Hepatocyte (in vitro differentiated cells): ENCODE data around the gene KCTD11. TPM values are rescaled to one million over a fixed set of nuclear protein-coding genes. Genes with fewer than 3 reads are reported as not detected.

Experiments used
- DNase-seq: peaks from one replicate; pipeline ENCODE4 v3.0.0-alpha.2; 2016; ENCODE audit warnings: low spot score
- H2AFZ ChIP-seq: fragments of 200-600 bp; sonication (generic); 2 replicates; pipeline ENCODE4 v1.6.0; 2016; ENCODE audit warnings: antibody characterized with exemption, mild to moderate bottlenecking
- H3K27ac ChIP-seq: fragments of 200-600 bp; sonication (generic); 2 replicates; pipeline ENCODE4 v1.5.1; 2016; ENCODE audit warnings: mild to moderate bottlenecking
- H3K27me3 ChIP-seq: fragments of 200-600 bp; sonication (generic); 2 replicates; pipeline ENCODE4 v1.6.1; 2016
- H3K36me3 ChIP-seq: fragments of 200-600 bp; sonication (generic); replicated peaks from 2 replicates; pipeline ENCODE4 v1.5.1; 2016; ENCODE audit warnings: low read depth; ENCODE audit not compliant: insufficient read depth
- H3K4me1 ChIP-seq: fragments of 200-600 bp; sonication (generic); 2 replicates; pipeline ENCODE4 v1.5.1; 2016; ENCODE audit warnings: mild to moderate bottlenecking, moderate library complexity; ENCODE audit not compliant: insufficient read depth
- H3K4me2 ChIP-seq: fragments of 200-600 bp; sonication (generic); 2 replicates; pipeline ENCODE4 v1.6.0; 2016
- H3K4me3 ChIP-seq: fragments of 200-600 bp; sonication (generic); 2 replicates; pipeline ENCODE4 v1.5.1; 2016; ENCODE audit warnings: mild to moderate bottlenecking
- H3K79me2 ChIP-seq: fragments of 200-600 bp; sonication (generic); 2 replicates; pipeline ENCODE4 v1.6.0; 2017; ENCODE audit warnings: mild to moderate bottlenecking
- H3K9me2 ChIP-seq: fragments of 200-600 bp; sonication (generic); replicated peaks from 2 replicates; pipeline ENCODE4 v1.6.0; 2017; ENCODE audit warnings: mild to moderate bottlenecking; ENCODE audit not compliant: insufficient read depth
- H3K9me3 ChIP-seq: fragments of 200-600 bp; sonication (generic); 2 replicates; pipeline ENCODE4 v1.5.1; 2016; ENCODE audit warnings: low read depth, mild to moderate bottlenecking
- H4K20me1 ChIP-seq: fragments of 200-600 bp; sonication (generic); 2 replicates; pipeline ENCODE4 v1.6.0; 2016; ENCODE audit warnings: mild to moderate bottlenecking; ENCODE audit not compliant: insufficient read depth, poor library complexity, severe bottlenecking
- EZH2 ChIP-seq: fragments of 200-600 bp; sonication (generic); IDR thresholded peaks from 2 replicates; pipeline ENCODE4 v1.6.1; 2016; ENCODE audit warnings: antibody characterized with exemption, mild to moderate bottlenecking, borderline replicate concordance
- EZH2phosphoT487 ChIP-seq: fragments of 200-600 bp; sonication (generic); IDR thresholded peaks from one replicate; pipeline ENCODE4 v1.6.1; 2018; ENCODE audit warnings: antibody characterized with exemption, mild to moderate bottlenecking, low read depth, moderate library complexity; ENCODE audit not compliant: unreplicated experiment, severe bottlenecking
- WGBS: methylation state at CpG from one replicate; pipeline ENCODE4 v1.1.6; 2016; ENCODE audit warnings: low lambda C conversion rate; ENCODE audit errors: missing lambda C conversion rate; 5-methylcytosine and 5-hydroxymethylcytosine counted together
- polyA plus RNA-seq: library from polyadenylated mRNA; unstranded; fragments of >200 nt; fragmentation: Nextera tagmentation; extraction: Ambion mirVana; gene quantifications from 2 replicates; pipeline ENCODE4 v1.2.1, GENCODE V29; 2016
- small RNA-seq: library from RNA; depleted of rRNA; stranded (forward); fragments of <200 nt; gene quantifications from one replicate; pipeline ENCODE3, GENCODE V24; 2014
- total RNA-seq: library from RNA; depleted of rRNA; stranded (reverse); fragments of >200 nt; gene quantifications from 2 replicates; pipeline ENCODE4 v1.2.3, GENCODE V29; 2014
- TF ChIP-seq, protein P1 (sequence below): fragments of 200-600 bp; sonication (generic); IDR thresholded peaks from 2 replicates; pipeline ENCODE4 v1.5.1; 2016; ENCODE audit warnings: antibody characterized with exemption, mild to moderate bottlenecking; ENCODE audit not compliant: poor library complexity

The KCTD11 gene
- total and polyA plus RNA-seq, 2 experiments from 2014 or later, result 12.4 to 19.6 TPM

DNA sequence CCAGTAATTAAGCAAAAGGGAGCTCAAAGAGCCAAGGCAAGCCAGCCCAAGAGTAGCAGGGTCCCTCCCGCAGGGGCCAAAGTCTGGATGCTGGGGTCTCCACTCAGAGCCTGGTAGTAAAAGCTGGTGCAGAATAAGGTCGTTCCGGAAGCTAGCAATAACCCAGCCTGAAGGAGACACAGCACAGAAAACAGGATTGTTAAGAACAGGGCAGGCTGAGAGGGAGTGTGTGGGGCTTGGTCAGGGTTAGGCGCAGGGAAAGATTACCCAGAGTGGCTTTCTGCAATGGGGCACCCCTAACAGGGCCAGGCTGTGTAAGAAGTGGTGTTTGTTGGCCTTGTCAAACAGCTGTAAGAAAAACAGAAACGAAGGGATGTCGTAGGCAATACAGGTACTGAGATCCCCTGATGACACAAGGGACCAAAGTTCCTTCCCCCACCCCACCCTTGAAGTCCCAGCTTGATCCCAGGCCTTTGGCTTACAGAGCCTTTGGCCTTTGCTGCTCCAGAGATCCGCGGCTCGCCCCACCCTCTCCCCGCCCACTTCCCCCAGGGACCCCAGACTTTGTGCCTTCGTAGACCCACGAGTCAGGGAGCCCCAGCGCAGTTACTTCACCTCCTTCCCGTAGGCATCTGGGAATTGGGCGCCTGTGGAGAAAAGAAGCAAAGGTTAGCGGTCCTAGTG, 51.2 kb downstream of the KCTD11 start:
- H3K4me2 ChIP-seq, result peak overlapping the region; percentile 86
- peak overlapping the region; percentile 2 for H2AFZ ChIP-seq

DNA sequence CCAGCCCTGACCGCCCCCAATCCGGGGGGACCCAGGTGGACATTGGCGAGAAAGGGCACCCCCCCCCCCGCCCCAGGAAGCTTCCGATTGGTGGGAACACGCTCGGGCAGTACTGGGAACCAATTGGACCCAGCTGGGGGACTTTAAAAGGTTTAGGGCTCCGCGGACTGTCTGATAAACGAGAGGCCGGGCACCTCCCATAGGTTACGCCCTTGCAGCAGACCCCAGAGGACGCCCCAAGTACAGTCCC, 51.7 kb downstream of the KCTD11 start:
- Histone ChIP-seq H3K4me3 (peak overlapping the region; percentile 32), H3K4me1 (peaks cover 9% of the 10 kb centered on the region), H3K9me2 (no peaks in the 10 kb centered on the region), H2AFZ (peak overlapping the region; percentile 2), H3K27ac (peak overlapping the region; percentile 92), H4K20me1 (no peaks in the 10 kb centered on the region), H3K4me2 (peak overlapping the region; percentile 86), H3K36me3 (no peaks in the 10 kb centered on the region), H3K9me3 (no peaks in the 10 kb centered on the region), H3K27me3 (no peaks in the 10 kb centered on the region), H3K79me2 (peaks cover 19% of the 10 kb centered on the region)
- TF ChIP-seq EZH2 (no peak), EZH2phosphoT487 (no peak)
- TF ChIP-seq, protein P1, sequence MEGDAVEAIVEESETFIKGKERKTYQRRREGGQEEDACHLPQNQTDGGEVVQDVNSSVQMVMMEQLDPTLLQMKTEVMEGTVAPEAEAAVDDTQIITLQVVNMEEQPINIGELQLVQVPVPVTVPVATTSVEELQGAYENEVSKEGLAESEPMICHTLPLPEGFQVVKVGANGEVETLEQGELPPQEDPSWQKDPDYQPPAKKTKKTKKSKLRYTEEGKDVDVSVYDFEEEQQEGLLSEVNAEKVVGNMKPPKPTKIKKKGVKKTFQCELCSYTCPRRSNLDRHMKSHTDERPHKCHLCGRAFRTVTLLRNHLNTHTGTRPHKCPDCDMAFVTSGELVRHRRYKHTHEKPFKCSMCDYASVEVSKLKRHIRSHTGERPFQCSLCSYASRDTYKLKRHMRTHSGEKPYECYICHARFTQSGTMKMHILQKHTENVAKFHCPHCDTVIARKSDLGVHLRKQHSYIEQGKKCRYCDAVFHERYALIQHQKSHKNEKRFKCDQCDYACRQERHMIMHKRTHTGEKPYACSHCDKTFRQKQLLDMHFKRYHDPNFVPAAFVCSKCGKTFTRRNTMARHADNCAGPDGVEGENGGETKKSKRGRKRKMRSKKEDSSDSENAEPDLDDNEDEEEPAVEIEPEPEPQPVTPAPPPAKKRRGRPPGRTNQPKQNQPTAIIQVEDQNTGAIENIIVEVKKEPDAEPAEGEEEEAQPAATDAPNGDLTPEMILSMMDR, result no peak
- 0% methylated on average over 9 of the region's 13 CpGs for WGBS
- DNase-seq, result no peak

More for the DNA sequence above, 51.2 kb downstream of the KCTD11 start:
- H3K79me2 ChIP-seq, result peaks cover 19% of the 10 kb centered on the region
- 16% methylated on average over 11 of the region's 16 CpGs for WGBS
- no peaks in the 10 kb centered on the region for H3K36me3 ChIP-seq
- H3K9me2 ChIP-seq, result no peaks in the 10 kb centered on the region
- no peaks in the 10 kb centered on the region for H4K20me1 ChIP-seq
- no peaks in the 10 kb centered on the region for H3K27me3 ChIP-seq
- TF ChIP-seq EZH2, result no peak
- TF ChIP-seq, protein P1, result no peak
- no peaks in the 10 kb centered on the region for H3K9me3 ChIP-seq
- peak; percentile 85 for DNase-seq
- H3K27ac ChIP-seq, result peak overlapping the region; percentile 92
- peaks cover 9% of the 10 kb centered on the region for H3K4me1 ChIP-seq
- H3K4me3 ChIP-seq, result peak overlapping the region; percentile 32

DNA sequence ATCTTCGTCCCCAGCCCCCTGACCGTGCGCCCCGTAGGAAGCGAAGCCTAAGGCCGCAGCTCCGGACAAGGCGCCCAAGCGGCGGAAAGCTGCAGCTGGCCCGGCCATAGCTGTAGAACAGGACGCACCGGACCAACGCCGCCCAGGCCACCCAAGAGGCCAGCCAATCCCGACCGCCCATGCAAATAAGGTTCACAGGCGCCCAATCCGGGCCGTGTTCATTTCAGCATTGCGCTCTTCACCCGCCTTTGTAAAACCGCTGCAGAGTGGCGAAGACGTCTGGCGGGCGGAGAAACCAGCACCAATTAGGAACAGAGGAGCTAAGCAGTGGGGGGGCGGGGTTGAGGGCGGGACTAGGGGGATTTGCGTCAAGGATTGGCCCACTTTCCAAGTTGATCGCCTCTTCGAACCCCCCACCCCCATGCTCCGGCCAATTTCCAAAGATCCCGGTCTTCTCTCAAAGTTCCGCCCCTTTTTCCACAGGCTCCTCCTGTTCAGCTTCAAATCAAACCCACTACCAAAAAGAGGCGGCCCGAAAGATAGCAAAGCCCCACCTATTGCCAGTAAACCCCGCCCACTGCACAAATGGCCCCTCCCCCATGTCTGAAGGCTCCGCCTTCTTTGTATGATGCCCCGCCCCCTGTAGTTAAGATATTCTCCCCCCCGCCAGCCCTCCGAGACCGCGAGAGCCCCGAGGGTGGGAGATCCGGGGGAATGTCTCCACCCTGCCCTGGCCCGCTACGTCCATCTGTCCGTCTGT, 52.2 kb downstream of the KCTD11 start, which contains the start of gene TMEM256:
TMEM256 (minus strand) TSS at position 121 of the 760 bp plus-strand sequence; CDS start at position 108, 13 bp downstream.
- no peaks in the 10 kb centered on the region for H3K36me3 ChIP-seq
- no peaks in the 10 kb centered on the region for H4K20me1 ChIP-seq
- peaks cover 9% of the 10 kb centered on the region for H3K4me1 ChIP-seq
- H2AFZ ChIP-seq, result peak within 1 kb of the TSS; percentile 23
- H3K9me2 ChIP-seq, result no peaks in the 10 kb centered on the region
- H3K4me2 ChIP-seq, result peak within 1 kb of the TSS; percentile 97
- peak; percentile 99 for DNase-seq
- no peaks in the 10 kb centered on the region for H3K9me3 ChIP-seq
- 1% methylated on average over 38 of the region's 49 CpGs for WGBS
- H3K4me3 ChIP-seq, result peak within 1 kb of the TSS; percentile 50
- peak within 1 kb of the TSS; percentile 92 for H3K27ac ChIP-seq
- no peak for TF ChIP-seq EZH2phosphoT487
- TF ChIP-seq EZH2, result no peak
- TF ChIP-seq, protein P1, result no peak
- H3K79me2 ChIP-seq, result peaks cover 19% of the 10 kb centered on the region
- H3K27me3 ChIP-seq, result no peaks in the 10 kb centered on the region

Small RNA genes lying within 50 kb of the gene (small RNA-seq; reads per million reads assigned to genes)
- gene AC026954.2, result not detected

Other genes with a start within 250 kb of the KCTD11 start
Only the 30 nearest of the 36 such genes appear.
- 59.6 and 74.0 TPM in 2 replicates for gene ASGR1, start 172.8 kb upstream of the KCTD11 start, total RNA-seq
- gene ASGR1, start 172.8 kb upstream of the KCTD11 start, polyA plus RNA-seq, result 113 and 140 TPM in 2 replicates
- 8.4 and 10.7 TPM in 2 replicates for gene DLG4, start 132.3 kb upstream of the KCTD11 start, total RNA-seq
- 2.9 and 7.6 TPM in 2 replicates for gene DLG4, start 132.3 kb upstream of the KCTD11 start, polyA plus RNA-seq
- gene ACADVL, start 132.2 kb upstream of the KCTD11 start, total RNA-seq, result 298 and 469 TPM in 2 replicates
- gene ACADVL, start 132.2 kb upstream of the KCTD11 start, polyA plus RNA-seq, result 1,250 and 1,676 TPM in 2 replicates
- gene DVL2, start 117.6 kb upstream of the KCTD11 start, total RNA-seq, result 56.1 and 62.1 TPM in 2 replicates
- 74.6 and 74.7 TPM in 2 replicates for gene DVL2, start 117.6 kb upstream of the KCTD11 start, polyA plus RNA-seq
- gene PHF23, start 112.7 kb upstream of the KCTD11 start, total RNA-seq, result 53.9 and 57.9 TPM in 2 replicates
- 77.7 and 78.6 TPM in 2 replicates for gene PHF23, start 112.7 kb upstream of the KCTD11 start, polyA plus RNA-seq
- 309 and 327 TPM in 2 replicates for gene GABARAP, start 109.7 kb upstream of the KCTD11 start, total RNA-seq
- gene GABARAP, start 109.7 kb upstream of the KCTD11 start, polyA plus RNA-seq, result 992 and 1,031 TPM in 2 replicates
- gene CTDNEP1, start 100.4 kb upstream of the KCTD11 start, total RNA-seq, result 44.6 and 62.7 TPM in 2 replicates
- gene CTDNEP1, start 100.4 kb upstream of the KCTD11 start, polyA plus RNA-seq, result 86.9 and 96.7 TPM in 2 replicates
- 30.4 and 30.6 TPM in 2 replicates for gene ELP5, start 99.9 kb upstream of the KCTD11 start, total RNA-seq
- 38.0 and 49.6 TPM in 2 replicates for gene ELP5, start 99.9 kb upstream of the KCTD11 start, polyA plus RNA-seq
- 169 and 197 TPM in 2 replicates for gene CLDN7, start 89.7 kb upstream of the KCTD11 start, total RNA-seq
- gene CLDN7, start 89.7 kb upstream of the KCTD11 start, polyA plus RNA-seq, result 290 and 341 TPM in 2 replicates
- gene SLC2A4, start 70.4 kb upstream of the KCTD11 start, total RNA-seq, result 0.88 and 1.6 TPM in 2 replicates
- gene SLC2A4, start 70.4 kb upstream of the KCTD11 start, polyA plus RNA-seq, result 0.42 and 0.89 TPM in 2 replicates
- gene YBX2, start 57.5 kb upstream of the KCTD11 start, total RNA-seq, result 1.4 and 1.7 TPM in 2 replicates
- gene YBX2, start 57.5 kb upstream of the KCTD11 start, polyA plus RNA-seq, result 1.3 and 3.0 TPM in 2 replicates
- 267 and 331 TPM in 2 replicates for gene EIF5A, start 44.5 kb upstream of the KCTD11 start, total RNA-seq
- 693 and 747 TPM in 2 replicates for gene EIF5A, start 44.5 kb upstream of the KCTD11 start, polyA plus RNA-seq
- 34.5 and 50.3 TPM in 2 replicates for gene GPS2, start 36.8 kb upstream of the KCTD11 start, total RNA-seq
- gene GPS2, start 36.8 kb upstream of the KCTD11 start, polyA plus RNA-seq, result 103 and 111 TPM in 2 replicates
- gene NEURL4, start 22.8 kb upstream of the KCTD11 start, total RNA-seq, result 9.2 and 9.6 TPM in 2 replicates
- gene NEURL4, start 22.8 kb upstream of the KCTD11 start, polyA plus RNA-seq, result 9.5 and 13.9 TPM in 2 replicates
- gene ACAP1, start 15.6 kb upstream of the KCTD11 start, total RNA-seq, result not detected in 2 replicates
- gene ACAP1, start 15.6 kb upstream of the KCTD11 start, polyA plus RNA-seq, result 10.2 and 14.6 TPM in 2 replicates
- not detected in 2 replicates for gene TMEM95, start 3.0 kb downstream of the KCTD11 start, total RNA-seq
- gene TMEM95, start 3.0 kb downstream of the KCTD11 start, polyA plus RNA-seq, result not detected in 2 replicates
- gene TNK1, start 28.9 kb downstream of the KCTD11 start, total RNA-seq, result 8.4 and 11.4 TPM in 2 replicates
- gene TNK1, start 28.9 kb downstream of the KCTD11 start, polyA plus RNA-seq, result 8.9 and 10.2 TPM in 2 replicates
- gene PLSCR3, start 42.4 kb downstream of the KCTD11 start, total RNA-seq, result 11.8 and 17.6 TPM in 2 replicates
- 58.0 and 59.6 TPM in 2 replicates for gene PLSCR3, start 42.4 kb downstream of the KCTD11 start, polyA plus RNA-seq
- gene TMEM256, start 51.9 kb downstream of the KCTD11 start, total RNA-seq, result 109 and 118 TPM in 2 replicates
- 105 and 109 TPM in 2 replicates for gene TMEM256, start 51.9 kb downstream of the KCTD11 start, polyA plus RNA-seq
- gene NLGN2, start 55.7 kb downstream of the KCTD11 start, total RNA-seq, result 4.1 and 7.2 TPM in 2 replicates
- 4.3 and 6.6 TPM in 2 replicates for gene NLGN2, start 55.7 kb downstream of the KCTD11 start, polyA plus RNA-seq
- not detected in 2 replicates for gene SPEM1, start 68.2 kb downstream of the KCTD11 start, total RNA-seq
- 0.21 TPM in 1 of 2 replicates, not detected in the other for gene SPEM1, start 68.2 kb downstream of the KCTD11 start, polyA plus RNA-seq
- not detected in 2 replicates for gene SPEM2, start 73.5 kb downstream of the KCTD11 start, total RNA-seq
- gene SPEM2, start 73.5 kb downstream of the KCTD11 start, polyA plus RNA-seq, result not detected in 2 replicates
- gene SPEM3, start 76.7 kb downstream of the KCTD11 start, total RNA-seq, result not detected in 2 replicates
- gene SPEM3, start 76.7 kb downstream of the KCTD11 start, polyA plus RNA-seq, result not detected in 2 replicates
- gene TMEM102, start 83.3 kb downstream of the KCTD11 start, total RNA-seq, result 12.3 and 12.5 TPM in 2 replicates
- 13.7 and 13.9 TPM in 2 replicates for gene TMEM102, start 83.3 kb downstream of the KCTD11 start, polyA plus RNA-seq
- 1.4 and 2.7 TPM in 2 replicates for gene FGF11, start 87.3 kb downstream of the KCTD11 start, total RNA-seq
- 3.6 and 3.8 TPM in 2 replicates for gene FGF11, start 87.3 kb downstream of the KCTD11 start, polyA plus RNA-seq
- 10.9 and 12.4 TPM in 2 replicates for gene CHRNB1, start 92.9 kb downstream of the KCTD11 start, total RNA-seq
- gene CHRNB1, start 92.9 kb downstream of the KCTD11 start, polyA plus RNA-seq, result 16.9 and 17.5 TPM in 2 replicates
- 22.7 and 27.1 TPM in 2 replicates for gene ZBTB4, start 127.5 kb downstream of the KCTD11 start, total RNA-seq
- 20.8 and 21.5 TPM in 2 replicates for gene ZBTB4, start 127.5 kb downstream of the KCTD11 start, polyA plus RNA-seq
- 0.24 TPM in 1 of 2 replicates, not detected in the other for gene SLC35G6, start 129.3 kb downstream of the KCTD11 start, total RNA-seq
- gene SLC35G6, start 129.3 kb downstream of the KCTD11 start, polyA plus RNA-seq, result 0.30 and 0.44 TPM in 2 replicates
- gene POLR2A, start 132.2 kb downstream of the KCTD11 start, total RNA-seq, result 50.2 and 74.5 TPM in 2 replicates
- 96.3 and 98.1 TPM in 2 replicates for gene POLR2A, start 132.2 kb downstream of the KCTD11 start, polyA plus RNA-seq
- 4.5 and 7.3 TPM in 2 replicates for gene TNFSF12, start 196.9 kb downstream of the KCTD11 start, total RNA-seq
- gene TNFSF12, start 196.9 kb downstream of the KCTD11 start, polyA plus RNA-seq, result 8.0 and 11.3 TPM in 2 replicates